Activated T-helper 17 cell treated with anti-CD3 and anti-CD28 coated beads, Interleukin-2, amount 50 U/mL, for 72 hours (primary cell): ENCODE data around the gene SNU13. TPM values are rescaled to one million over a fixed set of nuclear protein-coding genes. Genes with fewer than 3 reads are reported as not detected.
A peak's percentile ranks its signal among the peaks of the same experiment; 100 is the strongest.
"Not testable (repeated sequence)": the region's sequence is repeated elsewhere in the genome, so short reads cannot be mapped to it uniquely, and the experiment has no call there.

Experiments
- ATAC-seq: fragments of 150-1000 bp; cut with Tn5 transposase; replicated peaks from 2 replicates; pipeline ENCODE4 v1.10.0; 2021; ENCODE audit warnings: mild to moderate bottlenecking, moderate library complexity
- H3K27ac Mint-ChIP-seq: one replicate; pipeline ENCODE4 v1.8.0; 2022; ENCODE audit warnings: mixed read lengths
- H3K27me3 Mint-ChIP-seq: one replicate; pipeline ENCODE4 v1.8.0; 2022; ENCODE audit warnings: mixed read lengths
- H3K36me3 Mint-ChIP-seq: one replicate; pipeline ENCODE4 v1.8.0; 2022; ENCODE audit warnings: low read depth, mild to moderate bottlenecking, mixed read lengths
- H3K4me1 Mint-ChIP-seq: one replicate; pipeline ENCODE4 v1.8.0; 2022; ENCODE audit warnings: mixed read lengths
- H3K4me3 Mint-ChIP-seq: one replicate; pipeline ENCODE4 v1.8.0; 2022; ENCODE audit warnings: mild to moderate bottlenecking, mixed read lengths
- H3K9me3 Mint-ChIP-seq: one replicate; pipeline ENCODE4 v1.8.0; 2022; ENCODE audit warnings: mixed read lengths
- total RNA-seq, 2 donors: library from RNA; stranded (reverse); gene quantifications; one replicate each; pipeline ENCODE4 v1.2.3, GENCODE V29; 2022

Gene SNU13
- total RNA-seq, result 100 to 1,000 TPM; 175 to 256 TPM

GRCh38 chr22:41688365-41689211 is at the start of gene SNU13:
Gene SNU13, minus strand, starts transcription at chr22:41688867. Its CDS starts 71 bp downstream, at chr22:41688796.
- no peaks in the 10 kb centered on the region for H3K9me3 Mint-ChIP-seq
- peak; percentile 99 for ATAC-seq
- peaks cover 33% of the 10 kb centered on the region for H3K36me3 Mint-ChIP-seq
- no peaks in the 10 kb centered on the region for H3K27me3 Mint-ChIP-seq
- peaks cover 11% of the 10 kb centered on the region for H3K4me1 Mint-ChIP-seq
- H3K4me3 Mint-ChIP-seq, result peak within 1 kb of the TSS; percentile 91
- H3K27ac Mint-ChIP-seq, result peak within 1 kb of the TSS; percentile 98

GRCh38 chr22:41733241-41733640 is 44.6 kb upstream of the SNU13 start:
- not testable (repeated sequence) for H3K36me3 Mint-ChIP-seq, H3K27ac Mint-ChIP-seq, H3K27me3 Mint-ChIP-seq, H3K4me1 Mint-ChIP-seq, H3K4me3 Mint-ChIP-seq, H3K9me3 Mint-ChIP-seq, ATAC-seq

GRCh38 chr22:41732096-41732772 is 43.6 kb upstream of the SNU13 start:
- ATAC-seq, result no peak
- Mint-ChIP-seq H3K4me3 (no peak overlapping the region), H3K36me3 (no peaks in the 10 kb centered on the region), H3K27ac (no peak overlapping the region), H3K27me3 (no peaks in the 10 kb centered on the region), H3K4me1 (no peaks in the 10 kb centered on the region), H3K9me3 (no peaks in the 10 kb centered on the region)

- H3K9me3 Mint-ChIP-seq, result no peaks in the 10 kb centered on the region
- no peaks in the 10 kb centered on the region for H3K36me3 Mint-ChIP-seq
- H3K27me3 Mint-ChIP-seq, result no peaks in the 10 kb centered on the region
- H3K27ac Mint-ChIP-seq, result no peak overlapping the region
- ATAC-seq, result no peak
- no peaks in the 10 kb centered on the region for H3K4me1 Mint-ChIP-seq
- H3K4me3 Mint-ChIP-seq, result no peak overlapping the region
These were observed 42.9 kb upstream of the SNU13 start for GRCh38 chr22:41731609-41732008.

- no peak for ATAC-seq
- no peaks in the 10 kb centered on the region for H3K9me3 Mint-ChIP-seq
- no peaks in the 10 kb centered on the region for H3K36me3 Mint-ChIP-seq
- H3K27me3 Mint-ChIP-seq, result no peaks in the 10 kb centered on the region
- H3K4me3 Mint-ChIP-seq, result no peak overlapping the region
- H3K27ac Mint-ChIP-seq, result no peak overlapping the region
- H3K4me1 Mint-ChIP-seq, result no peaks in the 10 kb centered on the region
These were observed 36.9 kb upstream of the SNU13 start for GRCh38 chr22:41725510-41726110.

GRCh38 chr22:41722496-41722895 is 33.8 kb upstream of the SNU13 start:
- Mint-ChIP-seq H3K4me1 (no peaks in the 10 kb centered on the region), H3K27ac (no peak overlapping the region), H3K4me3 (no peak overlapping the region), H3K27me3 (no peaks in the 10 kb centered on the region), H3K36me3 (no peaks in the 10 kb centered on the region), H3K9me3 (no peaks in the 10 kb centered on the region)
- no peak for ATAC-seq

GRCh38 chr22:41713004-41713403 is 24.3 kb upstream of the SNU13 start:
- H3K27ac Mint-ChIP-seq, result no peak overlapping the region
- no peak for ATAC-seq
- no peaks in the 10 kb centered on the region for H3K36me3 Mint-ChIP-seq
- no peaks in the 10 kb centered on the region for H3K9me3 Mint-ChIP-seq
- no peak overlapping the region for H3K4me3 Mint-ChIP-seq
- H3K27me3 Mint-ChIP-seq, result no peaks in the 10 kb centered on the region
- H3K4me1 Mint-ChIP-seq, result no peaks in the 10 kb centered on the region

- no peaks in the 10 kb centered on the region for H3K4me1 Mint-ChIP-seq
- H3K27ac Mint-ChIP-seq, result no peak overlapping the region
- no peaks in the 10 kb centered on the region for H3K9me3 Mint-ChIP-seq
- no peak overlapping the region for H3K4me3 Mint-ChIP-seq
- H3K27me3 Mint-ChIP-seq, result no peaks in the 10 kb centered on the region
- no peaks in the 10 kb centered on the region for H3K36me3 Mint-ChIP-seq
- no peak for ATAC-seq
These were observed 20.7 kb upstream of the SNU13 start for GRCh38 chr22:41709341-41709740.

GRCh38 chr22:41702763-41703162 is 14.1 kb upstream of the SNU13 start:
- no peak overlapping the region for H3K4me3 Mint-ChIP-seq
- H3K4me1 Mint-ChIP-seq, result peaks cover 4% of the 10 kb centered on the region
- no peak overlapping the region for H3K27ac Mint-ChIP-seq
- H3K36me3 Mint-ChIP-seq, result peaks cover 4% of the 10 kb centered on the region
- no peaks in the 10 kb centered on the region for H3K27me3 Mint-ChIP-seq
- no peaks in the 10 kb centered on the region for H3K9me3 Mint-ChIP-seq
- ATAC-seq, result no peak

- H3K9me3 Mint-ChIP-seq, result no peaks in the 10 kb centered on the region
- H3K36me3 Mint-ChIP-seq, result peaks cover 4% of the 10 kb centered on the region
- H3K27ac Mint-ChIP-seq, result no peak overlapping the region
- no peak for ATAC-seq
- no peaks in the 10 kb centered on the region for H3K27me3 Mint-ChIP-seq
- H3K4me1 Mint-ChIP-seq, result peaks cover 9% of the 10 kb centered on the region
- no peak overlapping the region for H3K4me3 Mint-ChIP-seq
These were observed 11.4 kb upstream of the SNU13 start for GRCh38 chr22:41700108-41700364.

GRCh38 chr22:41699264-41700107 is 10.8 kb upstream of the SNU13 start, which contains the start of gene MEI1:
Gene MEI1, plus strand, starts transcription at chr22:41699503. Its CDS starts 36 bp downstream, at chr22:41699539.
- peak; percentile 65 for ATAC-seq
- H3K4me3 Mint-ChIP-seq, result peak within 1 kb of the TSS; percentile 47
- H3K4me1 Mint-ChIP-seq, result peaks cover 9% of the 10 kb centered on the region
- no peaks in the 10 kb centered on the region for H3K9me3 Mint-ChIP-seq
- no peaks in the 10 kb centered on the region for H3K27me3 Mint-ChIP-seq
- peak within 1 kb of the TSS; percentile 5 for H3K27ac Mint-ChIP-seq
- H3K36me3 Mint-ChIP-seq, result peaks cover 4% of the 10 kb centered on the region

- H3K27me3 Mint-ChIP-seq, result no peaks in the 10 kb centered on the region
- peak overlapping the region; percentile 49 for H3K4me3 Mint-ChIP-seq
- H3K9me3 Mint-ChIP-seq, result no peaks in the 10 kb centered on the region
- H3K36me3 Mint-ChIP-seq, result peaks cover 4% of the 10 kb centered on the region
- ATAC-seq, result peak; percentile 88
- peaks cover 9% of the 10 kb centered on the region for H3K4me1 Mint-ChIP-seq
- H3K27ac Mint-ChIP-seq, result no peak overlapping the region
These were observed 8.6 kb upstream of the SNU13 start for GRCh38 chr22:41697126-41697775.

GRCh38 chr22:41696703-41697102 is 8.0 kb upstream of the SNU13 start:
- H3K4me3 Mint-ChIP-seq, result peak overlapping the region; percentile 49
- peaks cover 9% of the 10 kb centered on the region for H3K4me1 Mint-ChIP-seq
- no peak overlapping the region for H3K27ac Mint-ChIP-seq
- H3K36me3 Mint-ChIP-seq, result peaks cover 4% of the 10 kb centered on the region
- no peaks in the 10 kb centered on the region for H3K9me3 Mint-ChIP-seq
- ATAC-seq, result peak; percentile 18
- H3K27me3 Mint-ChIP-seq, result no peaks in the 10 kb centered on the region

GRCh38 chr22:41695211-41695610 is 6.5 kb upstream of the SNU13 start:
- H3K27ac Mint-ChIP-seq, result no peak overlapping the region
- H3K27me3 Mint-ChIP-seq, result no peaks in the 10 kb centered on the region
- peaks cover 17% of the 10 kb centered on the region for H3K4me1 Mint-ChIP-seq
- no peak overlapping the region for H3K4me3 Mint-ChIP-seq
- ATAC-seq, result no peak
- H3K36me3 Mint-ChIP-seq, result peaks cover 10% of the 10 kb centered on the region
- no peaks in the 10 kb centered on the region for H3K9me3 Mint-ChIP-seq
